Loucy (cell line): Measurements from ENCODE around the gene MORC4.

Experiments used
- CTCF ChIP-seq: fragments of 200-600 bp; sonication (generic); conservative IDR thresholded peaks from 2 replicates; pipeline ENCODE4 v1.5.1; 2014; ENCODE audit warnings: mild to moderate bottlenecking, antibody characterized with exemption, low read length
- EZH2phosphoT487 ChIP-seq: fragments of 200-600 bp; IDR thresholded peaks from 2 replicates; pipeline ENCODE4 v1.6.1; 2018; ENCODE audit warnings: antibody characterized with exemption, mild to moderate bottlenecking, moderate library complexity, borderline replicate concordance

- TF ChIP-seq CTCF: no peak
- no peak for TF ChIP-seq EZH2phosphoT487
Measured at GRCh38 chrX:106954041-106954440, 46.0 kb downstream of the MORC4 start.
